Activated T-helper 1 cell treated with anti-CD3 and anti-CD28 coated beads, Interleukin-12 subunit alpha, Interleukin-12 subunit beta, Interleukin-2, Interleukin-4 antibody, amounts not matched to agents 30 ng/mL and 10 ng/mL and 1 ng/mL, durations not matched to agents 14 hours and 24 hours and 36 hours (primary cell): ENCODE results near the gene LRP5. TPM values are rescaled to one million over a fixed set of nuclear protein-coding genes. Genes with fewer than 3 reads are reported as not detected.
A peak's percentile ranks its signal among the peaks of the same experiment; 100 is the strongest.

ENCODE experiments used
- DNase-seq: peaks from one replicate; pipeline ENCODE4 v3.0.0; 2021; ENCODE audit warnings: low spot score
- H3K27ac Mint-ChIP-seq: one replicate; pipeline ENCODE4 v1.8.0; 2021; ENCODE audit warnings: mild to moderate bottlenecking, mixed read lengths
- H3K27me3 Mint-ChIP-seq: one replicate; pipeline ENCODE4 v1.8.0; 2022; ENCODE audit warnings: mild to moderate bottlenecking, moderate library complexity, mixed read lengths; ENCODE audit not compliant: insufficient read depth
- H3K36me3 Mint-ChIP-seq: one replicate; pipeline ENCODE4 v1.8.0; 2021; ENCODE audit warnings: low read depth, mixed read lengths
- H3K4me1 Mint-ChIP-seq: one replicate; pipeline ENCODE4 v1.8.0; 2021; ENCODE audit warnings: low read depth, mixed read lengths
- H3K4me3 Mint-ChIP-seq: one replicate; pipeline ENCODE4 v1.8.0; 2021; ENCODE audit warnings: mild to moderate bottlenecking, moderate library complexity, mixed read lengths
- H3K9me3 Mint-ChIP-seq: one replicate; pipeline ENCODE4 v1.8.0; 2021; ENCODE audit warnings: mixed read lengths
- intact Hi-C: fragments of 100-400 bp; cut with micrococcal nuclease; formaldehyde crosslinking; loops from one replicate; pipeline ENCODE4 v1.15.1; 2024
- total RNA-seq: library from RNA; stranded (reverse); gene quantifications from 2 replicates; pipeline ENCODE4 v1.2.3, GENCODE V29; 2022

The LRP5 gene
- 21.4 and 23.9 TPM in 2 replicates for total RNA-seq

- Mint-ChIP-seq H3K27me3 (peaks cover 7% of the 10 kb centered on the region), H3K4me3 (peak within 1 kb of the TSS; percentile 87), H3K36me3 (peaks cover 4% of the 10 kb centered on the region), H3K9me3 (no peaks in the 10 kb centered on the region), H3K27ac (peak within 1 kb of the TSS; percentile 79), H3K4me1 (peaks cover 48% of the 10 kb centered on the region)
- DNase-seq = no peak
- intact Hi-C loops = loop anchor here (5.0 kb wide), 1 partner anchor 70 kb away; no protein-coding TSS in a partner anchor
Observed at GRCh38 chr11:68312117-68312779, at the start of gene LRP5. Gene LRP5 (plus strand): TSS chr11:68312591. CDS start chr11:68312715, 124 bp downstream.

DNA sequence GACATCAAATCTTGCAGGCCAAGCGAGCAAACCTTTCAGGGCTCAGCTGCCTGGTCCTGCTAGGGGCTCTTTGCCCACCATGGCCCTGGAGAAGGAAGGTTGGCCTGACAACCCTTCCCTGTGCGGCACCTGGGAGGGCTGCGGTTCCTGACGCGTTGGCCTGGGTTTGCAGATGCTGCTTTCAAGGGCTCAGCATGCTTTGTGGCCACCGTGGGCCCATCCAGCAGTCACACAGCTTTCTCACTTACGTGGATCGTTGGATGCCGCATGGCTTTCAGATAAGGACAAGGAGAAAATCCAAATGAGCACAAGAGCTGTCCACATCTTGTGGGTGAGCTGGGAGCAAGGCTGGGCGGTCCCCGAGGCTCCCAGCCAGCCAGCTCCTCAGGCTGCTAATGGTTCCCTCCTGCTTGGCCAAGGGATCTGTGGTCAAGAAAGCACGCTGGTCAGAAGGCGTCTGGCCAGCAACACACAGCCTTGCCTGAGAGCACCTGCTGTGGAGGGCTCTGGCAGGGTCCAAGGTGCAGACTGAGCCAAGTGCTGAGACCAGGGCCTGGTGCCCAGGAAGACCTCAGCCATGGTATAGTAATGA, 48.9 kb upstream of the LRP5 start:
- Mint-ChIP-seq H3K4me3 (no peak overlapping the region), H3K4me1 (peaks cover 6% of the 10 kb centered on the region), H3K36me3 (peaks cover 34% of the 10 kb centered on the region), H3K27me3 (no peaks in the 10 kb centered on the region), H3K27ac (no peak overlapping the region), H3K9me3 (no peaks in the 10 kb centered on the region)
- DNase-seq = no peak
- intact Hi-C loops = no loop called here

DNA sequence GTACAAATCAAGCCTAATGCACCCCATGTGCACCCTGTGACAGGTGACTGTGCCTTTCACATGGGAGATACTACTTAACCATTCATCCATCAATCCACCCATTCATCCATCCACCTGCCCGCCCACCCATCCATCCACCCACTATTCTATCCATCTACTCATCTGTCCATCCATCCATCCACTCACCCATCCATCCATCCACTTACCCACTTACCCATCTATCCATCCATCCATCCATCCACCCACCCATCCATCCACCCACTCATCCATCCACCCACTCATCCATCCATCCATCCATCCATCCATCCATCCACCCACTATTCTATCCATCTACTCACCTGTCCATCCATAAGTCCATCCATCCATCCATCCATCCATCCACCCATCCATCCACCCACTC, 48.1 kb upstream of the LRP5 start:
- Mint-ChIP-seq H3K27ac (no peak overlapping the region), H3K4me3 (no peak overlapping the region), H3K27me3 (no peaks in the 10 kb centered on the region), H3K4me1 (peaks cover 6% of the 10 kb centered on the region), H3K36me3 (peaks cover 34% of the 10 kb centered on the region), H3K9me3 (no peaks in the 10 kb centered on the region)
- intact Hi-C loops = no loop called here
- no peak for DNase-seq

GRCh38 chr11:68264741-68265540, 47.5 kb upstream of the LRP5 start:
- Mint-ChIP-seq H3K36me3 (peaks cover 34% of the 10 kb centered on the region), H3K4me3 (no peak overlapping the region), H3K9me3 (no peaks in the 10 kb centered on the region), H3K27me3 (no peaks in the 10 kb centered on the region), H3K27ac (no peak overlapping the region), H3K4me1 (peaks cover 6% of the 10 kb centered on the region)
- DNase-seq = no peak
- intact Hi-C loops = no loop called here

DNA sequence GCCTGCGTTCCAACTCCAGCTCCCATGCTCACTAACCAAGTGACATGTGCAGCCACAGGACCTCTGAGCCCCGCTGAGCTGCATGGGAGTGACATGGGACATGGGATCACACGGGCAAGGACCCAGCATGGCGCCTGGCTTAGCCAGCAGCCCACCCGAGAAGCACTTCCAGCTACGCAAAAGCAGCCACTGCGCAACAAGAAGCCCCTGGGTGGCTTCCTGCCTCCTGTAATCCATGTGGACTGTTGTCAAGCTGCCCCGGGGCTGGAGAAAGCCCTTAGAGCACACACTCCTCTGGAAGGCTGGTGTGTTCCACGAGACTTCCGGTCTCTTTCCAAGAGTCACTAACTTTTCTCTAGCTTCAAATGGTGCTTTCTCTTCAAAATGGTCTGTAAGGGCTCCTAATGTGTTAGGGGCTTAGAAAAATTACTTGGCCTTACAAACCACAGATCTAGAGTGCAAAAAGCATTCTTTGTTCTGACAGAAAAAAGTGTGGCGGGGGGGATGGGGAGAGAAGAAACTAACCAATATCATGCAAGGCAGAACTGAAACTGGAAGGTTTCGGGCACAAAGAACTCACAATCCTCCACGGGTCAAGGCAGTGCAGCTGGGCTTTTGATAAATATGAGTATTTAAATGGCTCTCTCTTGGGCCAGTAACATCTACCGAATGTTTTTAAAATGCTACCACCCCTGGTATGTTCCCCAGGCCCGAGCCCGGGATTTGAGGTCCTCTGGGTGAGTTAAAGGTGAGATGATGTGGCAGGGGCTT, 46.1 kb upstream of the LRP5 start:
- H3K27me3 Mint-ChIP-seq = no peaks in the 10 kb centered on the region
- H3K27ac Mint-ChIP-seq = no peak overlapping the region
- H3K36me3 Mint-ChIP-seq = peaks cover 34% of the 10 kb centered on the region
- H3K4me1 Mint-ChIP-seq = peaks cover 18% of the 10 kb centered on the region
- H3K4me3 Mint-ChIP-seq = no peak overlapping the region
- intact Hi-C loops = no loop called here
- no peak for DNase-seq
- H3K9me3 Mint-ChIP-seq = no peaks in the 10 kb centered on the region

GRCh38 chr11:68266936-68267880, 45.2 kb upstream of the LRP5 start:
- intact Hi-C loops = no loop called here
- no peak overlapping the region for H3K4me3 Mint-ChIP-seq
- peaks cover 19% of the 10 kb centered on the region for H3K4me1 Mint-ChIP-seq
- no peak overlapping the region for H3K27ac Mint-ChIP-seq
- H3K36me3 Mint-ChIP-seq = peaks cover 27% of the 10 kb centered on the region
- H3K9me3 Mint-ChIP-seq = no peaks in the 10 kb centered on the region
- H3K27me3 Mint-ChIP-seq = no peaks in the 10 kb centered on the region
- no peak for DNase-seq

- no peaks in the 10 kb centered on the region for H3K9me3 Mint-ChIP-seq
- no peak overlapping the region for H3K4me3 Mint-ChIP-seq
- H3K4me1 Mint-ChIP-seq = peaks cover 26% of the 10 kb centered on the region
- peaks cover 21% of the 10 kb centered on the region for H3K36me3 Mint-ChIP-seq
- no peak for DNase-seq
- H3K27ac Mint-ChIP-seq = no peak overlapping the region
- no peaks in the 10 kb centered on the region for H3K27me3 Mint-ChIP-seq
- intact Hi-C loops = no loop called here
Observed at GRCh38 chr11:68267881-68268240, 44.5 kb upstream of the LRP5 start.

DNA sequence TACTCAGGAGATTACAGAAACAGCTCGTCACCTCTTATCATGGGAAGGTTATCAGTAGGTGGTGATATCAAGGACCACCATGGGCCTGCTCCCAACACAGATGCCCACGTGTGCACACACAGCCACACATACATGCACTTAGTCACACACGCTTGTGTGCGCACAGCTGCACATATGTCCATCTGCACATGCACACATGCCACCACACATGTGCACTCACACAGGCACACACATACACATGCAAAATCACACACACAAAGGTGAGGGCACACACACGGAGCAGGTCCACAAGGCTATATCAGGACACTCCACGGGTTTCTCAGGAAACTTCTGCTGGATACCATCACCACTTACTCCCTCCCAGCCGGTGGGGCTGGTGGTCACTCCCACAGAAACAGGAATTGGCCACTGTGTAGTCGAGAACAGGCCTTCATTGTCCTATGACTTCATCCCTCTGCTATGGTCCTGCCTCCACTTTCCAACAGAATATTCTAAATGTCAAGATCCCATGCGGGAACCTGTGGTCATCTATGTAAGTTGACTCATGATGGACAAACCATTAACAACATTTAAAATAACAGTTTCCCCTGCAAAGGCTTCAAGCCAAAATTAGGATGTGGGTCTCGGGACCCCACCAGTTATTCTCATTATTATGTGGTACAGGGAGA, 42.8 kb upstream of the LRP5 start:
- H3K27ac Mint-ChIP-seq = no peak overlapping the region
- no peaks in the 10 kb centered on the region for H3K9me3 Mint-ChIP-seq
- no peaks in the 10 kb centered on the region for H3K27me3 Mint-ChIP-seq
- H3K36me3 Mint-ChIP-seq = peaks cover 9% of the 10 kb centered on the region
- peak overlapping the region; percentile 17 for H3K4me3 Mint-ChIP-seq
- H3K4me1 Mint-ChIP-seq = peaks cover 29% of the 10 kb centered on the region
- no peak for DNase-seq
- intact Hi-C loops = loop anchor here (5.0 kb wide), 1 partner anchor 193 kb away; the partner anchor contains the start of gene PPP6R3

GRCh38 chr11:68270196-68271022, 42.0 kb upstream of the LRP5 start:
- no peak for DNase-seq
- no peaks in the 10 kb centered on the region for H3K9me3 Mint-ChIP-seq
- H3K36me3 Mint-ChIP-seq = peaks cover 3% of the 10 kb centered on the region
- H3K27ac Mint-ChIP-seq = peak overlapping the region; percentile 93
- H3K4me1 Mint-ChIP-seq = peaks cover 23% of the 10 kb centered on the region
- intact Hi-C loops = loop anchor here (1.0 to 5.0 kb wide), 3 partner anchors 13 to 192 kb away; partner anchors contain the start of gene PPP6R3
- no peaks in the 10 kb centered on the region for H3K27me3 Mint-ChIP-seq
- peak overlapping the region; percentile 96 for H3K4me3 Mint-ChIP-seq

- peak; percentile 47 for DNase-seq
- Mint-ChIP-seq H3K27me3 (no peaks in the 10 kb centered on the region), H3K4me3 (peak overlapping the region; percentile 96), H3K36me3 (peaks cover 3% of the 10 kb centered on the region), H3K4me1 (peaks cover 23% of the 10 kb centered on the region), H3K9me3 (no peaks in the 10 kb centered on the region), H3K27ac (peak overlapping the region; percentile 93)
- intact Hi-C loops = loop anchor here (1.0 to 5.0 kb wide), 3 partner anchors 14 to 191 kb away; partner anchors contain the start of gene PPP6R3
Observed at GRCh38 chr11:68271023-68271780, 41.2 kb upstream of the LRP5 start.
